Psoas muscle (tissue), 8 donors: Measurements from ENCODE around the gene DHRS7B. TPM values are rescaled to one million over a fixed set of nuclear protein-coding genes. Genes with fewer than 3 reads are reported as not detected.
"Not testable (repeated sequence)": the region's sequence is repeated elsewhere in the genome, so short reads cannot be mapped to it uniquely, and the experiment has no call there.

Source experiments
- ATAC-seq, 4 donors: fragments of 200-7000 bp; cut with Tn5 transposase; one replicate each; pipeline ENCODE4 v1.9.1; 2020; ENCODE audit warnings: moderate library complexity in 3 of 4, mild to moderate bottlenecking in 2 of 4
- DNase-seq, 2 donors: peaks; one replicate each; pipeline ENCODE4 v3.0.0-alpha.2; 2020
- H3K27ac ChIP-seq: fragments of 200-600 bp; one replicate; pipeline ENCODE4 v1.8.0; 2022
- H3K27me3 ChIP-seq, 3 donors: fragments of 200-600 bp in 1 of 3; one replicate each; pipeline versions ENCODE4 v1.6.1 to v1.8.0; 2013 to 2022; ENCODE audit warnings: low read length in 2 of 3, mild to moderate bottlenecking in 2 of 3, moderate library complexity in 1 of 3; ENCODE audit not compliant: insufficient read depth in 3 of 3
- H3K36me3 ChIP-seq, 2 donors: fragments of 200-600 bp in 1 of 2; one replicate each; pipeline versions ENCODE4 v1.6.1 to v1.8.0; 2013 to 2022; ENCODE audit warnings: low read depth in 1 of 2, mild to moderate bottlenecking in 1 of 2, moderate library complexity in 1 of 2; ENCODE audit not compliant: insufficient read depth in 1 of 2
- H3K4me1 ChIP-seq: fragments of 200-600 bp; one replicate; pipeline ENCODE4 v1.8.0; 2022
- H3K4me3 ChIP-seq: fragments of 200-600 bp; one replicate; pipeline ENCODE4 v1.8.0; 2022; ENCODE audit warnings: mild to moderate bottlenecking
- H3K9me3 ChIP-seq: fragments of 200-600 bp; one replicate; pipeline ENCODE4 v1.8.0; 2022
- WGBS, 3 donors: extraction: QIAGEN DNeasy Blood & Tissue Kit; methylation state at CpG; one replicate each; pipeline versions ENCODE4 v1.1.6 to v1.1.7; 2013; 5-methylcytosine and 5-hydroxymethylcytosine counted together
- intact Hi-C, 2 donors: fragments of 100-400 bp; cut with DNase I; formaldehyde crosslinking; loops; one replicate each; pipeline versions ENCODE4 v1.11.0 to v1.14.2; 2022
- polyA plus RNA-seq, 3 donors: library from polyadenylated mRNA; stranded (reverse); fragments of 200-250 nt; gene quantifications; one replicate each; pipeline ENCODE4 v1.2.3, GENCODE V29; 2013
- total RNA-seq, 4 donors: library from RNA; stranded (reverse); fragmentation: NEBNext Ultra II Directional in 2 of 4; extraction: Animal tissue kit (Norgen Biotek cat#: 25700) in 2 of 4; gene quantifications; one replicate each; pipeline versions ENCODE4 v1.2.1 to v1.2.4, GENCODE V29; 2021 to 2023
- TF ChIP-seq, protein P1 (sequence below): fragments of 200-600 bp; IDR thresholded peaks from one replicate; pipeline ENCODE4 v1.8.0; 2022; ENCODE audit warnings: antibody characterized with exemption
- donor health status: healthy with polysubstance abuse.
- donor health status: DM: no; HTN: no; CAD: no; lungs with moderate emphysema.
- donor health status: Bipolar disorder and iron deficiency.
- donor health status: healthy.
- donor health status: DM: yes; HTN: yes; CAD: no.
- donor health status: DM: no; HTN: no; CAD: no.
- donor health status: DM: no; HTN: no; CAD: no.
- donor health status: DM: yes; HTN: yes; CAD: no.

Gene DHRS7B
- total and polyA plus RNA-seq, 7 donors, result 15.7 to 50.1 (median 31.9) TPM

DNA sequence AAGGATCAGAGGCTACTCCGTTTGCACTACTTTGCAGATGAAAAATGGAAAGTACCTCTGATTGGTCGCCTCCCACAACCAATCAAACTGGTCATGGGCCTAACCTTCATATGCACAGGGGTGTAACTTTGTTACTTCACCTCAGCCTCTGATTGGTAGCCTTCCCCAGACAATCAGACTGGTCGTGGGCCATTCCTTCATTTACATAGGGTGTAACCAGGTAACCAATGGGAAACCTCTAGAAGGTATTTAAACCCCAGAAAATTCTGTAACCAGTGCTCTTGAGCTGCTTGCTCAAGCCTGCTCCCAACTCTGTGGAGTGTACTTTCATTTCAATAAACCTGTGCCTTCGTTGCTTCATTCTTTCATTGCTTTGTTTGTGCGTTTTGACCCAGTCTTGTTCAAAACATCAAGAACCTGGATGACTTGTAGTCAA is 44.7 kb upstream of the DHRS7B start:
- no peaks in the 10 kb centered on the region for H3K4me1 ChIP-seq
- 87 to 89% (median 88%) methylated on average over 5 of the region's 5 CpGs for WGBS, 3 donors
- intact Hi-C loops, result no loop called here
- TF ChIP-seq, protein P1, sequence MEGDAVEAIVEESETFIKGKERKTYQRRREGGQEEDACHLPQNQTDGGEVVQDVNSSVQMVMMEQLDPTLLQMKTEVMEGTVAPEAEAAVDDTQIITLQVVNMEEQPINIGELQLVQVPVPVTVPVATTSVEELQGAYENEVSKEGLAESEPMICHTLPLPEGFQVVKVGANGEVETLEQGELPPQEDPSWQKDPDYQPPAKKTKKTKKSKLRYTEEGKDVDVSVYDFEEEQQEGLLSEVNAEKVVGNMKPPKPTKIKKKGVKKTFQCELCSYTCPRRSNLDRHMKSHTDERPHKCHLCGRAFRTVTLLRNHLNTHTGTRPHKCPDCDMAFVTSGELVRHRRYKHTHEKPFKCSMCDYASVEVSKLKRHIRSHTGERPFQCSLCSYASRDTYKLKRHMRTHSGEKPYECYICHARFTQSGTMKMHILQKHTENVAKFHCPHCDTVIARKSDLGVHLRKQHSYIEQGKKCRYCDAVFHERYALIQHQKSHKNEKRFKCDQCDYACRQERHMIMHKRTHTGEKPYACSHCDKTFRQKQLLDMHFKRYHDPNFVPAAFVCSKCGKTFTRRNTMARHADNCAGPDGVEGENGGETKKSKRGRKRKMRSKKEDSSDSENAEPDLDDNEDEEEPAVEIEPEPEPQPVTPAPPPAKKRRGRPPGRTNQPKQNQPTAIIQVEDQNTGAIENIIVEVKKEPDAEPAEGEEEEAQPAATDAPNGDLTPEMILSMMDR, result no peak
- ATAC-seq, result no peak
- H3K4me3 ChIP-seq, result no peak overlapping the region
- no peaks in the 10 kb centered on the region for H3K9me3 ChIP-seq
- H3K27me3 ChIP-seq, result no peaks in the 10 kb centered on the region
- no peaks in the 10 kb centered on the region for H3K36me3 ChIP-seq
- no peak for DNase-seq
- no peak overlapping the region for H3K27ac ChIP-seq

- H3K4me3 ChIP-seq, H3K27me3 ChIP-seq, intact Hi-C loops, H3K4me1 ChIP-seq, H3K9me3 ChIP-seq, DNase-seq, H3K36me3 ChIP-seq, H3K27ac ChIP-seq, ATAC-seq: not testable (repeated sequence)
- 93 to 100% (median 95%) methylated on average over 1 of the region's 1 CpG for WGBS, 3 donors
Observed at GRCh38 chr17:21085280-21085679, 41.5 kb upstream of the DHRS7B start.

GRCh38 chr17:21085707-21086106 is 41.1 kb upstream of the DHRS7B start:
- ATAC-seq (no peak), DNase-seq (no peak)
- H3K27ac ChIP-seq, result no peak overlapping the region
- H3K36me3 ChIP-seq, result no peaks in the 10 kb centered on the region
- no peaks in the 10 kb centered on the region for H3K27me3 ChIP-seq
- H3K4me3 ChIP-seq, result no peak overlapping the region
- TF ChIP-seq, protein P1, result no peak
- 89 to 94% (median 91%) methylated on average over 32 of the region's 32 CpGs for WGBS, 3 donors
- no peaks in the 10 kb centered on the region for H3K4me1 ChIP-seq
- no peaks in the 10 kb centered on the region for H3K9me3 ChIP-seq
- intact Hi-C loops, result no loop called here

- no peaks in the 10 kb centered on the region for H3K27me3 ChIP-seq
- ATAC-seq (no peak), DNase-seq (no peak)
- H3K36me3 ChIP-seq, result no peaks in the 10 kb centered on the region
- WGBS, 3 donors, result 65 to 97% (median 81%) methylated on average over 1 of the region's 1 CpG
- no peaks in the 10 kb centered on the region for H3K9me3 ChIP-seq
- no peak overlapping the region for H3K27ac ChIP-seq
- intact Hi-C loops, result no loop called here
- no peak overlapping the region for H3K4me3 ChIP-seq
- TF ChIP-seq, protein P1, result no peak
- peaks cover 4% of the 10 kb centered on the region for H3K4me1 ChIP-seq
Observed at GRCh38 chr17:21089145-21089544, 37.6 kb upstream of the DHRS7B start.

- no peak for ATAC-seq
- DNase-seq, result no peak
- no peak overlapping the region for H3K4me3 ChIP-seq
- peaks cover 4% of the 10 kb centered on the region for H3K4me1 ChIP-seq
- H3K36me3 ChIP-seq, result no peaks in the 10 kb centered on the region
- H3K9me3 ChIP-seq, result no peaks in the 10 kb centered on the region
- TF ChIP-seq, protein P1, result no peak
- no peak overlapping the region for H3K27ac ChIP-seq
- WGBS, 3 donors, result 79 to 82% (median 79%) methylated on average over 7 of the region's 7 CpGs
- no peaks in the 10 kb centered on the region for H3K27me3 ChIP-seq
- intact Hi-C loops, result no loop called here
Observed at GRCh38 chr17:21089933-21090901, 36.5 kb upstream of the DHRS7B start.
